ENCODE measurements around the gene LRBA.

Gene LRBA

DNA sequence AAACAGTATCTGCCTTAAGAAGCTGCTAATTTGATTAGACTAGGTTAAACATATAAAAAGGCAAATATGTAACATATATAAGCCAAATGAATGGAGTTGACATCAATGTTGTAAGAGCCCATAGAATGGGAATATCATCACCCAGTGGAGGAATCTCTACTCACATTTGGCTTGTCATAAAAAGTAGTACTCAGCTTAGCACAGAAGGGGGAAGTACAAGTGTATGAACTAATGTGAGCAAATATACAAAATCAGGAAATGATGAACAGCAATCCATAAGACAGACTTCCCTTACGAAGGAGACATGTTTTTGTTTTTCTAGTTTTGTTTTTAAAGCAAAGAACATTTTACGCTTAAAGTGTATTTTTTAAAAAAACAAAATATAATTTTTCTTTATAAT is 358.2 kb downstream of the LRBA start:
- Histone ChIP-seq H3K4me2 (ENCODE audit: low read length) (no peak overlapping the region), H3F3A (ENCODE audit: control insufficient read depth, insufficient read depth) (no peaks in the 10 kb centered on the region), H4K20me1 (ENCODE audit: control insufficient read depth, insufficient read depth, low read depth, low read length) (no peaks in the 10 kb centered on the region), H3K36me3 (ENCODE audit: control insufficient read depth, low read length) (no peaks in the 10 kb centered on the region), H3K27me3 (ENCODE audit: control insufficient read depth, low read length) (no peaks in the 10 kb centered on the region), H3K79me2 (ENCODE audit: control insufficient read depth, low read length) (no peaks in the 10 kb centered on the region), H3K4me1 (ENCODE audit: control insufficient read depth, low read length) (no peaks in the 10 kb centered on the region), H3K9me2 (replicated peaks; ENCODE audit: control insufficient read depth, low read length) (no peaks in the 10 kb centered on the region), H3K4me3 (ENCODE audit: low read length) (no peak overlapping the region), H3K27ac (ENCODE audit: low read depth, low read length) (no peak overlapping the region), H3K9me3 (ENCODE audit: control insufficient read depth, insufficient read depth, low read length) (no peaks in the 10 kb centered on the region)
- TF ChIP-seq EZH2phosphoT487 (IDR thresholded peaks at IDR 0.05; ENCODE audit: borderline replicate concordance, low read length): no peak
- TF ChIP-seq, protein P1, sequence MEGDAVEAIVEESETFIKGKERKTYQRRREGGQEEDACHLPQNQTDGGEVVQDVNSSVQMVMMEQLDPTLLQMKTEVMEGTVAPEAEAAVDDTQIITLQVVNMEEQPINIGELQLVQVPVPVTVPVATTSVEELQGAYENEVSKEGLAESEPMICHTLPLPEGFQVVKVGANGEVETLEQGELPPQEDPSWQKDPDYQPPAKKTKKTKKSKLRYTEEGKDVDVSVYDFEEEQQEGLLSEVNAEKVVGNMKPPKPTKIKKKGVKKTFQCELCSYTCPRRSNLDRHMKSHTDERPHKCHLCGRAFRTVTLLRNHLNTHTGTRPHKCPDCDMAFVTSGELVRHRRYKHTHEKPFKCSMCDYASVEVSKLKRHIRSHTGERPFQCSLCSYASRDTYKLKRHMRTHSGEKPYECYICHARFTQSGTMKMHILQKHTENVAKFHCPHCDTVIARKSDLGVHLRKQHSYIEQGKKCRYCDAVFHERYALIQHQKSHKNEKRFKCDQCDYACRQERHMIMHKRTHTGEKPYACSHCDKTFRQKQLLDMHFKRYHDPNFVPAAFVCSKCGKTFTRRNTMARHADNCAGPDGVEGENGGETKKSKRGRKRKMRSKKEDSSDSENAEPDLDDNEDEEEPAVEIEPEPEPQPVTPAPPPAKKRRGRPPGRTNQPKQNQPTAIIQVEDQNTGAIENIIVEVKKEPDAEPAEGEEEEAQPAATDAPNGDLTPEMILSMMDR (IDR thresholded peaks at IDR 0.05; ENCODE audit: low read depth, low read length, poor library complexity, severe bottlenecking): no peak

DNA sequence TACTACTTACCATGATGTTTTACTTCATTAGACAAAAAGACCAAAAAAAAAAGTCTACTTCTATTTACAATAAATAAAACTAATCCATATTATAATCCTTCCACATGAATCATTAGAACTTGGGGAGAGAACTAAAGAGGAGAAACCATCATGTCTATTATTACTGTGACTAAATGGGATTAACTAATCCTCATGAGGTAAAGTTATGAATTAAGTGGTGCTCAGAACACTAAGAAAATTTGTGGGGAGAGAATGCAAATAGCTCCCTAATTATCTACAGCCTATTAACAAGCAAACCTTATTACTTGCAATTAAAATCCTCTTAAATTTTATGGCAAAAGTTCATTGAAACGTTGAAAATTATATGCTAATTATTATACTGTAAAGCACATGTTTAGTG is 364.3 kb downstream of the LRBA start:
- Histone ChIP-seq H3K4me3 (ENCODE audit: low read length) (no peak overlapping the region), H3K4me2 (ENCODE audit: low read length) (no peak overlapping the region)

DNA sequence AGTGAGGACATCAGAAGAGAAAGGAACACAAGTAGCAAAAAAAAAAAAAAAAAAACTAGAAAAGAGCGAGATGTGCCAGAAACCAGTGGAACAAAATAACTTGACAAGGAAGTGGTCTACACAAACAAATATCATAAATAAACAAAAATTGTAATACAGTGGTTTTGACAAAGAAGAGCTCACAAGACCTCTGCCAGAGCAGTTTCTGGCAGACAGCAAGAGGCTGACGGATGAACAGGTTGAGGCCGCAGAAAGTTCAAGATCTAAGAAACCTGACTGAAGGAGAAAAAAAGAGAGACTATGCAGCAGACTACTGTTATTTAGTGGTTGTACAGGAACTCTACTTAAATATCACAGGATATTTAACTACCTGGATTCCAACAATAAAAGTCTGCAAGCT is 367.0 kb downstream of the LRBA start:
- H3F3A ChIP-seq (ENCODE audit: control insufficient read depth, insufficient read depth): no peaks in the 10 kb centered on the region
- H3K27me3 ChIP-seq (ENCODE audit: control insufficient read depth, low read length): no peaks in the 10 kb centered on the region
- no peak overlapping the region for H3K4me3 ChIP-seq (ENCODE audit: low read length)
- TF ChIP-seq EZH2phosphoT487 (IDR thresholded peaks at IDR 0.05; ENCODE audit: borderline replicate concordance, low read length): no peak
- TF ChIP-seq, protein P1 (IDR thresholded peaks at IDR 0.05; ENCODE audit: low read depth, low read length, poor library complexity, severe bottlenecking): no peak
- no peaks in the 10 kb centered on the region for H3K79me2 ChIP-seq (ENCODE audit: control insufficient read depth, low read length)
- H3K9me3 ChIP-seq (ENCODE audit: control insufficient read depth, insufficient read depth, low read length): no peaks in the 10 kb centered on the region
- H3K9me2 ChIP-seq (replicated peaks; ENCODE audit: control insufficient read depth, low read length): no peaks in the 10 kb centered on the region
- no peak overlapping the region for H3K27ac ChIP-seq (ENCODE audit: low read depth, low read length)
- no peak overlapping the region for H3K4me2 ChIP-seq (ENCODE audit: low read length)
- no peaks in the 10 kb centered on the region for H3K4me1 ChIP-seq (ENCODE audit: control insufficient read depth, low read length)
- H4K20me1 ChIP-seq (ENCODE audit: control insufficient read depth, insufficient read depth, low read depth, low read length): no peaks in the 10 kb centered on the region
- H3K36me3 ChIP-seq (ENCODE audit: control insufficient read depth, low read length): no peaks in the 10 kb centered on the region

More for the DNA sequence above, 364.3 kb downstream of the LRBA start:
- TF ChIP-seq, protein P1 (IDR thresholded peaks at IDR 0.05; ENCODE audit: low read depth, low read length, poor library complexity, severe bottlenecking): no peak
- no peak for TF ChIP-seq EZH2phosphoT487 (IDR thresholded peaks at IDR 0.05; ENCODE audit: borderline replicate concordance, low read length)
- Histone ChIP-seq H3F3A (ENCODE audit: control insufficient read depth, insufficient read depth) (no peaks in the 10 kb centered on the region), H3K9me2 (replicated peaks; ENCODE audit: control insufficient read depth, low read length) (no peaks in the 10 kb centered on the region), H3K36me3 (ENCODE audit: control insufficient read depth, low read length) (no peaks in the 10 kb centered on the region), H3K27ac (ENCODE audit: low read depth, low read length) (no peak overlapping the region), H3K79me2 (ENCODE audit: control insufficient read depth, low read length) (no peaks in the 10 kb centered on the region), H3K27me3 (ENCODE audit: control insufficient read depth, low read length) (no peaks in the 10 kb centered on the region), H3K4me1 (ENCODE audit: control insufficient read depth, low read length) (no peaks in the 10 kb centered on the region), H4K20me1 (ENCODE audit: control insufficient read depth, insufficient read depth, low read depth, low read length) (no peaks in the 10 kb centered on the region), H3K9me3 (ENCODE audit: control insufficient read depth, insufficient read depth, low read length) (no peaks in the 10 kb centered on the region)

DNA sequence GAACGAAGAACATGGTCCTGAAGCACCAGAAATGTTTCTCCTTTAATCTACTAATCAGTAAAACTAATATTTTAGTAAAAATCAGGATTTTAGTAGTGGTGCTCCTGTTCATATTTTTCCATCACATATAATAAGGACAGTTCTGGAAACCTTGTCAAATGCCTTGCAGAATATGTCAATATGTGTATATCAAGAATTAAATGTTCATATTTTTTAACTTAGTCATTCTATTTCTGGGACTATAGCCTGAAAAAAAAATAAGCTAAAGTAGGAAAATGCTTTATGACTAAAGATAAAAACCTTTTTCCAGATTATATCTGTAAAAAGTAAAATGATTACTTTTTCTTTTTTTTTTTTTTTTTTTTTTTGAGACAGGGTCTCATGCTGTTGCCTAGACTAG is 368.1 kb downstream of the LRBA start:
- H3K36me3 ChIP-seq (ENCODE audit: control insufficient read depth, low read length): no peaks in the 10 kb centered on the region
- no peaks in the 10 kb centered on the region for H3K9me2 ChIP-seq (replicated peaks; ENCODE audit: control insufficient read depth, low read length)
- H3K79me2 ChIP-seq (ENCODE audit: control insufficient read depth, low read length): no peaks in the 10 kb centered on the region
- H4K20me1 ChIP-seq (ENCODE audit: control insufficient read depth, insufficient read depth, low read depth, low read length): no peaks in the 10 kb centered on the region
- H3K27ac ChIP-seq (ENCODE audit: low read depth, low read length): no peak overlapping the region
- TF ChIP-seq, protein P1 (IDR thresholded peaks at IDR 0.05; ENCODE audit: low read depth, low read length, poor library complexity, severe bottlenecking): no peak
- no peak for TF ChIP-seq EZH2phosphoT487 (IDR thresholded peaks at IDR 0.05; ENCODE audit: borderline replicate concordance, low read length)
- no peaks in the 10 kb centered on the region for H3K4me1 ChIP-seq (ENCODE audit: control insufficient read depth, low read length)
- H3F3A ChIP-seq (ENCODE audit: control insufficient read depth, insufficient read depth): no peaks in the 10 kb centered on the region
- H3K9me3 ChIP-seq (ENCODE audit: control insufficient read depth, insufficient read depth, low read length): no peaks in the 10 kb centered on the region
- no peak overlapping the region for H3K4me2 ChIP-seq (ENCODE audit: low read length)
- H3K4me3 ChIP-seq (ENCODE audit: low read length): no peak overlapping the region
- H3K27me3 ChIP-seq (ENCODE audit: control insufficient read depth, low read length): no peaks in the 10 kb centered on the region
